HG03439 (cell line): Measurements from ENCODE around the gene CACNG4.

Source experiments
- ATAC-seq: cut with Tn5 transposase; IDR thresholded peaks from one replicate; pipeline ENCODE4 v1.9.1; 2021; ENCODE audit warnings: mild to moderate bottlenecking, moderate library complexity; ENCODE audit not compliant: unreplicated experiment

CACNG4 gene

GRCh38 chr17:67055811-67056745, 91.6 kb downstream of the CACNG4 start:
- no peak for ATAC-seq

DNA sequence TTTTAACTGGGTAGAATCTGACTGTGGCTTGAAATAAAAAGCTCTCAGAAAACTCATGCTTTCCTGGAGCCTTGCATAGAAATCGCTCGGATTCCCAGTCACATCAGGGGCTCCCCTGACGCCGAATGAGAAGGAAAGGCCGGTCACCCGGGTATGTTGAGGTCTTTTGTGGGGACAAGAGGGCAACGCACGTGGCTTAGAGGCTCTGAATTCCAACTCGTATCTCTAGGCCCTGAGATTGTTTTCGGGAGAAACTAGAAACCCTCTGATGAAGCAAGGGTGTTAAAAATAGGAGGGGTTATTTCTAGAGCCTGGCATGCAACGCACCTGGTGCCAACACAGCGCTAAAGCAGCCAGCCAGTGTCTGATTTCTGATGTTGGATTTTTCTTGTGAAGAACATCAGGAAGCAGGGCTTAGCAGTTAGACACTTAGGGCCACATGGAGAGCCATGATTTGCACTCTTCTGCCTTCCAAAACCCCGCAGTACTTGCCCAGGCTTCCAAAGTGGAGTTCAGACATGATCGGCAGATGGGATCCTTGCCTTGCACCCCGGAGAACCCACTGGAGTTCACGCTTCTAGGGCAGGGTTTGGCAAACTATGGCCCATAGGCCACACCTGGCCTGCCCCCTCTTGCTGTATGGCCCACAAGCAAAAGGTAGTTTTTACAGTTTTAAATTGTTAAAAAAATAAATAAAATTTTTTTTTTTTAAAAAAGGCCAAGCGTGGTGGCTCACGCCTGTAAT, 92.4 kb downstream of the CACNG4 start:
- ATAC-seq, result no peak

DNA sequence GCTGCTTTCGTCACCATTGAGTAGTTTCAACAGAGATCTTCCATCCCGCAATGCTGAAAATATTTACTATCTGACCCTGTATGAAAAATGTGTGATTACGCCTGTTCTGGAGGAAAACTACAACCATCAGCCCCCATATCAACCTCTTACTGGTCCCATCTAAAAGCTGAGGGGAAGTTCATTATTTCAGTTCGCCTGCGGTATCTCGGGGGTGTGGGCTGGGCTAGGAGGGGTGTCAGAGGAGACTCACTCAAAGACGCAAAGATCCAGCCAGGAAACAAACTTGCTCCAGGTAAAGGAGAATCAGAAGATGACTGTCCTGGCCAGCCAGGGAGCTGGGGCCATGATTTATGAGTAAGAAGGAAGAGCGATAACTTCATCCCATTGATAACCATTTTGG, 93.5 kb downstream of the CACNG4 start:
- ATAC-seq, result no peak

DNA sequence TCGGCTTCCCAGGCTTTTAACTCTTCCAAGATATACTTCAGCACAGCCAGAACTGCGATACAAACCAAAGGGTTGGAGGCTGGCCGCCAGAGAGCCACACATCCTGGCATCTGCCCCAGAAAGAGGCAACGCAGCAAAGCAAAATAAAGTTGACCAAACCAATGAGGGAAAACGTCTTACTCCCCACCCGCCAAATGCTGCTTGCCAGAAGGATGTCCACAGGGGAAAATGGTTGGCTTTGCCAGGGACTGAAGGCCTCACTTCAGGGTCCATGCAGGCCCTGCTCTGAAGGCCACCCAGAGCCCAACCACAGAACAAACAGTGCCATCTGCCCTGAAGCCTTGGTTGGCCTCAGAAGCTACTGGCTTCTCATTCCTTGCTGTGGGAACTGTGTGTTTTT, 94.9 kb downstream of the CACNG4 start:
- ATAC-seq, result no peak

DNA sequence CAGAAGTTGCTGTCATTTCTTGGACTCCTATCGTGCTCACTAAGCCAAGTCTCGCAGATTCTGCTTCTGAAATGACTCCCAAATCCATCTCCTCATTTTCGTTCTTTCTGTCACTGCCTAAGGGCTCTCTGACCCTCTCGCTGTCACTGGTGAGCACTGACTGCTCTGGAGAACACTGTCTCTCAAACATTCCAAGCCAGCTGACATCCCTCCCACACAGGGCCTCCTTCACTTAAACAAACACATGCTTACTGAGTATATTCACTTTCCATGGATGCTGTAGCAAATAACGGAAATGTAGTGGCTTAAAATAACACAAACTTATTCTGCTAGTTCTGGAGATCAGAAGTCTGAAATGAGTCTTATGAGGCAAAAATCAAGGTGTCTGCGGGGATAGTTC, 98.6 kb downstream of the CACNG4 start:
- no peak for ATAC-seq

DNA sequence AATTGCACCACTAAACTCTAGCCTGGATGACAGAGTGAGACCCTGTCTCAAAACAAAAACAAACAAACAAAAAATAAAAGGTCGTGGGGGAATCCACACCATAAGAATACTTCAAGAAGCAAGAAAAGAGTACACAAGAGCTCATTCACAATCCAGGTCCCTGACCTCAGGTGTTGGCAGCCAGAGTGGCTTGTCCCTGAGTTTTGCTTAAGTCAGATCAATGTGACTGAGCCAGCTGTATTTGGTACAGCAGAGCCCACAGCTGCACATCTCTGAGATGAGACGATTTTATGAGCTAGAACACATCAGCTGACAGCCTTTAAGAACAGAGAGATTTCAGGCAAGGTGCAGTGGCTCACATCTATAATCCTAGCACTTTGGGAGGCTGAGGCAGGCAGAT, 102.2 kb downstream of the CACNG4 start:
- ATAC-seq, result no peak

DNA sequence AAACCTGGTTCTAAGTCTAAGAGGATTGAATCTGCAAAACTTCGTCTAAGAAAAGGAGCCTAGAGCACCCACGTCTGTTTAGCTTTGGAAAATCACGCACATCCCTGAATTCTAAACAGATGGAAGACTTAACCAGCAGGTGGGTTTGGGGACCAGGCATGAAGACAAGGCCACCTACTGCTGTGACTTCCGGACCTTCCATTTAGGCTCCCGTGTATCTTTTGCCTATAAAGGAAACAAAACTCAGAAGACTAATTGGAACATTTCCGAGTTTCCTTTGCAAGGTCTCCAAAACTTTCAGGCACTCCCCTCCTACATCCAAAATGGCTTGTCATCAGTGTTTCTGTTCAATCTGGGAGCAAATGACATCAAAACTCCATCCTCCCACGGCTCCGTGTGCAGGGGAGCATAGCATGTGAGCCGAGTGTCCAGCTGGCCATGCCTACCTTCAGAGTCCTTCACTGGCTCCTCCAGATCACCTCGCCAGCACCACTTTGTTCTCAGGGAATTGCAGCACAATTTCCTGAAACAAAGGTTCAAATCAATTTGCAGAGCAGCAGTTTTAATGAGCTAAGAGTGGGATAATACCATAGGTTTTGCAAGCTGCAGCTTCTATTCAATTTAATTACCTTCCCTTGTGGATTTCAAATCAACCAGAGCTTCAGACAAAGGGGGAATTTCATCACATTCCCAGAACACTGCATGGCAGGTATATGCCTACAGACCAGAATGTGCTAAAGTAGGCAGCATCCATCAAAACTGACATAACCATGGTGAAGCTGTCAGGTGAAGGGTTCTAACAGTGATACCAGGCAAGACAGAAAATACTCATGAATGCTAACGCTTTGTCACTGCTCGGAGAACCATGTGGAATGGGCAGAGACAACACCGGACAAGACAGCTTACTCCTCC, 103.3 kb downstream of the CACNG4 start:
- no peak for ATAC-seq

GRCh38 chr17:67068999-67069398, 104.5 kb downstream of the CACNG4 start:
- ATAC-seq, result no peak

DNA sequence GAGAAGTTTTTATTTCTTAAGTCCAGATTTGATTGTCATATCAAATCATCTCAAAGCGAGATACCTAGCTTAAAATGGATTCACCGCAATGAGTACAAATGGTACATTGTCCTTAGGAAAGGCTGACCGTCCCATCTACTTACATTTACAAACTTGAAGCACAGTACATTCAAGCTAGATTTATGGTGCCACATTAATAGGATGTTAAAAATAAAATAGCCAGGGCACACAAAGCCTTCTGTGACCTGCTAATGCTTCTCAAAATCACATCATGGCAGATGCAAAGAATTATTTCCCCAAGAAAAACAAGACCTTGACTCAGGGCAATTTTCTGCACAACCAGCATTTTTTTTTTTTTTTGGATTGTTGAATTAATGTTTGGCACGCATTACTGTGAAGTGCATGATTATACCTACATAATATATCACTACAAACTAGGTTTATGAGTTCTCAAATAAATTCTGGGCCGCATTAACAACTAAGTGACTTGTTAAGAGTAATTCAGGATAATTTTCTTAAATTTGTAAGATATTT, 105.2 kb downstream of the CACNG4 start:
- ATAC-seq, result no peak

GRCh38 chr17:67071595-67071994, 107.1 kb downstream of the CACNG4 start:
- ATAC-seq, result no peak

DNA sequence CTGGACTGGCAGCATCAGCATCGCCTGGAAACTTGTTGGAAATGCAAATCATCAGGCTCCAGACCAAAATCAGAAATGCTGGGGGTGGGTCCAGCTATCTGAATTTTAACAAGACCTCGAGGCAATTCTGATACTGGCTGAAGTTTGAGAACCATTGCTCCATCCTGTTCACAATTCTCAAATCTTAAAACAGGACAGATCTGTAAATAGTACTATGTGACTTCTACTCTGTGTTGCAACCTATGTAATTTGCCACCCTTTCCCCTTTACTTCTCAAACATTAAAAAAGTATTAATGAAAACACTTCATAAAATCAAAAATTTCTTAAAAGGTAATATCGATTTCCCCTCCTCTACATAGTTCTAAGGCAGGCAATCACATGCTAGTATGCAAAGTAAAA, 108.4 kb downstream of the CACNG4 start:
- no peak for ATAC-seq

- ATAC-seq, result no peak
Observed at GRCh38 chr17:67074781-67075180, 110.3 kb downstream of the CACNG4 start.

DNA sequence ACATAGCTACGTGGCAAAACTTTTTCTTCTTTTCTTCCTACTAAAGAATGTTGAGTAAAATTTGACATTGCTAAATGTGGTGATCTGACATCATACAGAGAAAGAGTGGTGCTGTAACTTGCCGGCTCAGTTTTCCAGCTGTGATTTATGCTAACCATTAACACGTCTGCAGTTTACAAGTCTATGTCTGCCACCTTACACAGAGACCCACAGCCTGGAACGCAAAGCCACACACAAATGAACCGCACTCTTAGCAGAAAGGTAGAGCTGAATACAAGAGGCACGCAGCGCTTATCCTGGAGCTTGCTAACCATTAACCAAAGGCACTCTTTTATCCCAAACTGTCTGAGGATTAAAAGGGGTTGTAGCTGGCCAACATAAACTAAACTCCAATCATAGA, 111.8 kb downstream of the CACNG4 start:
- ATAC-seq, result no peak

GRCh38 chr17:67078292-67078691, 113.8 kb downstream of the CACNG4 start:
- ATAC-seq, result no peak

DNA sequence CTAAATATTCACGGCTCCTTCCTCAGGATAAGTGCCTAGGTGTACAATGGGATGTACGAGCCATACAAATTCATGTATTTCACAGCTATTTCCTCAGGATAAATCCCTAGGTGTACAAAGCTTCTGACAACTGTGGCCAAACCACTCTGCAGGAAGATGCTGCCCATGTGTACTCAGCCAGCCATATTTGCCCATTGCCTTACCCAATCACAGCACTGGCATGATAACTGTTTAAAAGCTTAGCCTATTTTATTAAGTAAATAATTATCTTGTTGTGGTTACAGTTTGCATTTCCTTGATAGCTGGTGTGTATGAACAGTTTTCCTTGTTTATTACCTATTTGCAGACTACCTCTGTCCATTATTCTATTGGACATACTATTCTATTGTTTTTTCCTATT, 115.0 kb downstream of the CACNG4 start:
- ATAC-seq, result no peak

DNA sequence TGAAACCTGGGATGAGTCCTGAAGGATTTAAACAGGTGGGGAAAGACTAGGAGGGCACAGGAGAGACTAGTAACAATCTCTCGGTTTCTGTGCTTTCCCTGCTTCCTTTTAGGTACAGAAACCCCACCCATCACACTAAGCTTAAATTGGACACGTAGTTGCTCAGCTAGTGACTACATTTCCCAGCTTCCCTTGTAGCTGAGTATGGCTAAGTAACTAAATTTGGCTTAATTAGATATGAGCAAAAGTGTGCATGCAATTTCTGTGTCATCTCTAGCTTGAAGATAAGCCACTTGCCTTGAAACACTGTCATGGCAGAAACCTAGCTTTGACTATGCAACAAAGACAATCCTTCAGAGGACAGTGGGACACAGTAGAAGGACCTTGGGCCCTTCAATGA, 116.3 kb downstream of the CACNG4 start:
- ATAC-seq, result no peak

- no peak for ATAC-seq
Observed at GRCh38 chr17:67082107-67082506, 117.6 kb downstream of the CACNG4 start.
